Measurements from ENCODE around the gene POFUT1. TPM values are rescaled to one million over a fixed set of nuclear protein-coding genes. Genes with fewer than 3 reads are reported as not detected.

The POFUT1 gene
- total and polyA plus RNA-seq, 9 of the 15 experiments (the other 6 are each of a cell fraction or from before 2014, with no cell fraction given): 3.5 to 44.7 (median 23.5) TPM

DNA sequence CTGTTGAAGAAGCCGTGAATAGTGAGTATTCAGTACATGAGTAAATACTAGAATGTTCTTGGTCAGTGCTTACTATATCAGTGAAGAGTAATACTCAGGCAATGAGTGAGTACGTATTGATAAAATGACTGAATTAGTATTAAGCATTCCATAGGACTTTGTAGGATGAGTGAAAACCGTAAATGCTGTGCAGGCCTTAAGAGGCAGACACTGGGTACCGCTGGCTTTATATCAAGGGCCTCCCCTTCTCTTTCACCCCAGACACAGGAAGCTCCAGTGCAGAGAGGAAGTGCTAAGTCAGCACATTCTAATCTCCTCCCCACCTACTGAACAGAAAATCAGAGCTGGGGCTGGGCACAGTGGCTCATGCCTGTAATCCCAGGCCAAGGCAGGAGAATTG, 24.2 kb downstream of the POFUT1 start:
- intact Hi-C loops (cut with micrococcal nuclease): no loop called here
- no peak for ATAC-seq
- Histone ChIP-seq H3K79me2 (ENCODE audit: control insufficient read depth, insufficient read depth, low read length) (no peaks in the 10 kb centered on the region), H3K36me3 (ENCODE audit: control insufficient read depth, insufficient read depth, low read length) (peaks cover 89% of the 10 kb centered on the region), H2AFZ (ENCODE audit: low read depth, low read length) (no peak overlapping the region), H3K4me1 (replicated peaks in 1 of 2; ENCODE audit: control insufficient read depth in 2 of 2, insufficient read depth in 2 of 2, low read length in 2 of 2) (no peaks in the 10 kb centered on the region), H3K9me1 (ENCODE audit: control insufficient read depth, insufficient read depth, low read length) (peaks cover 3% of the 10 kb centered on the region), H3K27ac (ENCODE audit: extremely low read depth, low read depth, low read length) (no peak overlapping the region), H4K20me1 (replicated peaks; ENCODE audit: control insufficient read depth, insufficient read depth, low read length) (0 out of 2 replicates have a peak, but pooled peaks cover 4% of the 10 kb centered on the region), H3K27me3 (ENCODE audit: control insufficient read depth in 2 of 2, insufficient read depth in 2 of 2, low read length in 2 of 2) (no peaks in the 10 kb centered on the region), H3K4me3 (no peak overlapping the region), H3K9ac (ENCODE audit: insufficient read depth in 1 of 2, low read depth in 2 of 2, low read length in 2 of 2) (no peak overlapping the region), H3K4me2 (ENCODE audit: insufficient read depth, low read length) (no peak overlapping the region), H3K9me3 (replicated peaks; ENCODE audit: control insufficient read depth, insufficient read depth, low read depth, low read length) (no peaks in the 10 kb centered on the region)
- no peak for DNase-seq (ENCODE audit: extremely low read depth in 1 of 4, low spot score in 3 of 4)
- FAIRE-seq: peak; percentile 55
- BruUV-seq (replicated peaks): no TSS peak
- POLR2A ChIA-PET: interaction anchor here (1.6 kb wide), 1 partner anchor 126 kb away, joined by 5 read pairs; the partner anchor contains the start of gene ASXL1
- in situ Hi-C loops (cut with MboI): no loop called here
- WGBS (ENCODE audit: insufficient coverage, low coverage, missing lambda C conversion rate): 92% methylated on average over 4 of the region's 4 CpGs
- CTCF ChIA-PET (ENCODE audit: low intra/inter-chr PET ratio): no interaction called here
- TF ChIP-seq, protein P1, sequence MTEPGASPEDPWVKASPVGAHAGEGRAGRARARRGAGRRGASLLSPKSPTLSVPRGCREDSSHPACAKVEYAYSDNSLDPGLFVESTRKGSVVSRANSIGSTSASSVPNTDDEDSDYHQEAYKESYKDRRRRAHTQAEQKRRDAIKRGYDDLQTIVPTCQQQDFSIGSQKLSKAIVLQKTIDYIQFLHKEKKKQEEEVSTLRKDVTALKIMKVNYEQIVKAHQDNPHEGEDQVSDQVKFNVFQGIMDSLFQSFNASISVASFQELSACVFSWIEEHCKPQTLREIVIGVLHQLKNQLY (CRISPR knock-in tag; conservative IDR thresholded peaks at IDR 0.05): no peak
- TF ChIP-seq RBM14 (IDR thresholded peaks at IDR 0.05; ENCODE audit: borderline replicate concordance, insufficient read depth, low read depth, low read length): no peak
- no peak for TF ChIP-seq LCOR (CRISPR knock-in tag; IDR thresholded peaks at IDR 0.05)
- TF ChIP-seq, protein P2, sequence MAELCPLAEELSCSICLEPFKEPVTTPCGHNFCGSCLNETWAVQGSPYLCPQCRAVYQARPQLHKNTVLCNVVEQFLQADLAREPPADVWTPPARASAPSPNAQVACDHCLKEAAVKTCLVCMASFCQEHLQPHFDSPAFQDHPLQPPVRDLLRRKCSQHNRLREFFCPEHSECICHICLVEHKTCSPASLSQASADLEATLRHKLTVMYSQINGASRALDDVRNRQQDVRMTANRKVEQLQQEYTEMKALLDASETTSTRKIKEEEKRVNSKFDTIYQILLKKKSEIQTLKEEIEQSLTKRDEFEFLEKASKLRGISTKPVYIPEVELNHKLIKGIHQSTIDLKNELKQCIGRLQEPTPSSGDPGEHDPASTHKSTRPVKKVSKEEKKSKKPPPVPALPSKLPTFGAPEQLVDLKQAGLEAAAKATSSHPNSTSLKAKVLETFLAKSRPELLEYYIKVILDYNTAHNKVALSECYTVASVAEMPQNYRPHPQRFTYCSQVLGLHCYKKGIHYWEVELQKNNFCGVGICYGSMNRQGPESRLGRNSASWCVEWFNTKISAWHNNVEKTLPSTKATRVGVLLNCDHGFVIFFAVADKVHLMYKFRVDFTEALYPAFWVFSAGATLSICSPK (IDR thresholded peaks at IDR 0.05; ENCODE audit: borderline replicate concordance): no peak
- TF ChIP-seq ZNF436 (CRISPR knock-in tag; IDR thresholded peaks at IDR 0.05): no peak
- TF ChIP-seq HDAC3 (IDR thresholded peaks at IDR 0.05; ENCODE audit: borderline replicate concordance, partially characterized antibody): no peak
- TF ChIP-seq, protein P3, sequence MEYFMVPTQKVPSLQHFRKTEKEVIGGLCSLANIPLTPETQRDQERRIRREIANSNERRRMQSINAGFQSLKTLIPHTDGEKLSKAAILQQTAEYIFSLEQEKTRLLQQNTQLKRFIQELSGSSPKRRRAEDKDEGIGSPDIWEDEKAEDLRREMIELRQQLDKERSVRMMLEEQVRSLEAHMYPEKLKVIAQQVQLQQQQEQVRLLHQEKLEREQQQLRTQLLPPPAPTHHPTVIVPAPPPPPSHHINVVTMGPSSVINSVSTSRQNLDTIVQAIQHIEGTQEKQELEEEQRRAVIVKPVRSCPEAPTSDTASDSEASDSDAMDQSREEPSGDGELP (CRISPR knock-in tag; IDR thresholded peaks at IDR 0.05; ENCODE audit: borderline replicate concordance): no peak
- TF ChIP-seq BACH1 (tag; IDR thresholded peaks at IDR 0.05): no peak
- TF ChIP-seq SAP30 (IDR thresholded peaks at IDR 0.05; ENCODE audit: borderline replicate concordance, insufficient read depth, low read depth, low read length, poor library complexity, severe bottlenecking): no peak
- TF ChIP-seq POU5F1 (IDR thresholded peaks at IDR 0.05; ENCODE audit: borderline replicate concordance, low read depth, low read length, partially characterized antibody): no peak
- TF ChIP-seq PHF8 (IDR thresholded peaks at IDR 0.05; ENCODE audit: borderline replicate concordance, low read length): no peak
- TF ChIP-seq KAT7 (CRISPR knock-in tag; IDR thresholded peaks at IDR 0.05; ENCODE audit: borderline replicate concordance): no peak
- no peak for TF ChIP-seq POLR2AphosphoS2 (IDR thresholded peaks at IDR 0.05; ENCODE audit: low read length)
- TF ChIP-seq MAFF (IDR thresholded peaks at IDR 0.05; ENCODE audit: low read length): peak; percentile 97
- no peak for TF ChIP-seq ZFP36 (IDR thresholded peaks at IDR 0.05; ENCODE audit: low read depth, low read length, partially characterized antibody)
- TF ChIP-seq ZNF274 (IDR thresholded peaks at IDR 0.05; ENCODE audit: borderline replicate concordance, low read depth, low read length): no peak
- no peak for TF ChIP-seq ZNF197 (CRISPR knock-in tag; IDR thresholded peaks at IDR 0.05; ENCODE audit: low read depth)

Measured in K562 (cell line).